Measurements from ENCODE around the gene XAB2. TPM values are rescaled to one million over a fixed set of nuclear protein-coding genes. Genes with fewer than 3 reads are reported as not detected.

XAB2 gene
- total and polyA plus RNA-seq, 4 experiments from 2014 or later, result 5.4 to 77.2 (median 42.6) TPM

DNA sequence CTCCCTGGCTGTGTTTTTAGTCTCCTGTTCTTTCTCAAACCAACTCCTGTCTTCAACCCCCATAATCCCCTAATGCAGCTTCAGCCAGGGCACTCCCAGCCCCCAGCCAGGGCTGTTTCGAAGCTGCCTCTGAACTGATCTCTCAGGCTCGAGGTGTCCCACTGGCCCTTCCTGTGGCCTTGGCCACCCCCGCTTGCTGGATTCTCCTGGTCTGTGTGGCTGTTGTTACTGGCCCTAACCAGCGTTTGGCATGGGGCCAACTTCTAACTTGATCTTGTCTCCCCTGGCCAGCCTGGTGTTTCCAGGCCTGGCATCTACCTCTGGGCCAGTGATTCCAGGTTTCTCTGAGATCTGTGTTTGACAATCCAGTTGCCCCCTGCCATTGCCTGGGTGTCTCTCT is 11.0 kb downstream of the XAB2 start:
- ChIA-PET POLR2A (ENCODE audit: partially characterized antibody) (interaction anchor here (1.2 kb wide), 1 partner anchor 11 kb away, joined by 6 read pairs; the partner anchor contains the start of genes PET100 and XAB2), CTCF (ENCODE audit: partially characterized antibody) (no interaction called here)
- Mint-ChIP-seq H3K9me3 (peaks cover 0 to 6% (median 0%) of the 10 kb centered on the region in 8 donors), H3K36me3 (peaks cover 30 to 44% of the 10 kb centered on the region in 2 donors), H3K4me3 (no peak overlapping the region), H3K27me3 (no peaks in the 10 kb centered on the region), H3K4me1 (peaks cover 0 to 4% (median 2%) of the 10 kb centered on the region in 4 donors), H3K27ac (peak overlapping the region in 4 of 7 donors; percentile 19 to 48 (median 32))
- Histone ChIP-seq H3K27ac (ENCODE audit: low read depth, low read length) (no peak overlapping the region), H3K36me3 (ENCODE audit: insufficient read depth, low read length) (peaks cover 31% of the 10 kb centered on the region), H3K4me3 (ENCODE audit: low read length in 2 of 2) (no peak overlapping the region), H3K27me3 (ENCODE audit: insufficient read depth, low read length) (no peaks in the 10 kb centered on the region), H3K9me3 (ENCODE audit: control insufficient read depth in 1 of 2, low read length in 2 of 2) (no peaks in the 10 kb centered on the region), H3K4me1 (ENCODE audit: insufficient read depth, low read length) (no peaks in the 10 kb centered on the region)
- peak in 1 of 5 donors; percentile 30 for DNase-seq
- intact Hi-C loops (cut with micrococcal nuclease), result no loop called here

DNA sequence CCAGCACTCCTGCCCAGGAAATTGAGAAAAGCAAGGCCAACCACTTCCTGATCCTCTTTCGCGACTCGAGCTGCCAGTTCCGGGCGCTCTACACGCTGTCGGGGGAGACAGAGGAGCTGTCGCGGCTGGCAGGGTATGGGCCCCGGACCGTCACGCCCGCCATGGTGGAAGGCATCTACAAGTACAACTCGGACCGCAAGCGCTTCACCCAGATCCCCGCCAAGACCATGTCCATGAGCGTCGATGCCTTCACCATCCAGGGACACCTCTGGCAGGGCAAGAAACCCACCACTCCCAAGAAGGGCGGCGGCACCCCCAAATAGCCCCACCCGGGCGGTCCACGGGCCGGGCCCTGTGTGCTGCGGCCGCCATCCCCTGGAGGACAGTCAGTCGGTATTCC is 11.6 kb downstream of the XAB2 start:
- Histone ChIP-seq H3K36me3 (ENCODE audit: insufficient read depth, low read length) (peaks cover 26% of the 10 kb centered on the region), H3K27ac (ENCODE audit: low read depth, low read length) (no peak overlapping the region), H3K9me3 (ENCODE audit: control insufficient read depth in 1 of 2, low read length in 2 of 2) (no peaks in the 10 kb centered on the region), H3K27me3 (ENCODE audit: insufficient read depth, low read length) (no peaks in the 10 kb centered on the region), H3K4me3 (ENCODE audit: low read length in 2 of 2) (no peak overlapping the region), H3K4me1 (ENCODE audit: insufficient read depth, low read length) (no peaks in the 10 kb centered on the region)
- H3K4me3 Mint-ChIP-seq, result no peak overlapping the region
- POLR2A ChIA-PET (ENCODE audit: partially characterized antibody), result interaction anchor here (1.2 kb wide), 1 partner anchor 12 kb away, joined by 6 read pairs; the partner anchor contains the start of genes PET100 and XAB2
- peaks cover 24 to 38% of the 10 kb centered on the region in 2 donors for H3K36me3 Mint-ChIP-seq
- DNase-seq, result no peak
- H3K9me3 Mint-ChIP-seq, result peaks cover 0 to 6% (median 0%) of the 10 kb centered on the region in 8 donors
- no peak overlapping the region for H3K27ac Mint-ChIP-seq
- intact Hi-C loops (cut with micrococcal nuclease), result no loop called here
- H3K27me3 Mint-ChIP-seq, result no peaks in the 10 kb centered on the region
- peaks cover 0 to 2% (median 0%) of the 10 kb centered on the region in 4 donors for H3K4me1 Mint-ChIP-seq
- CTCF ChIA-PET (ENCODE audit: partially characterized antibody), result no interaction called here

GRCh38 chr19:7617172-7617571 is 12.2 kb downstream of the XAB2 start:
- ChIA-PET CTCF (ENCODE audit: partially characterized antibody) (no interaction called here), POLR2A (ENCODE audit: partially characterized antibody) (no interaction called here)
- Histone ChIP-seq H3K4me3 (ENCODE audit: low read length in 2 of 2) (no peak overlapping the region), H3K9me3 (ENCODE audit: control insufficient read depth in 1 of 2, low read length in 2 of 2) (no peaks in the 10 kb centered on the region), H3K4me1 (ENCODE audit: insufficient read depth, low read length) (no peaks in the 10 kb centered on the region), H3K27me3 (ENCODE audit: insufficient read depth, low read length) (no peaks in the 10 kb centered on the region), H3K36me3 (ENCODE audit: insufficient read depth, low read length) (peaks cover 20% of the 10 kb centered on the region), H3K27ac (ENCODE audit: low read depth, low read length) (no peak overlapping the region)
- Mint-ChIP-seq H3K27ac (no peak overlapping the region), H3K4me3 (no peak overlapping the region), H3K27me3 (no peaks in the 10 kb centered on the region), H3K4me1 (peaks cover 0 to 2% (median 0%) of the 10 kb centered on the region in 4 donors), H3K9me3 (peaks cover 0 to 6% (median 0%) of the 10 kb centered on the region in 8 donors), H3K36me3 (peaks cover 22 to 35% of the 10 kb centered on the region in 2 donors)
- DNase-seq, result peak in 1 of 5 donors; percentile 1
- intact Hi-C loops (cut with micrococcal nuclease), result no loop called here

- H3K27ac Mint-ChIP-seq, result no peak overlapping the region
- Histone ChIP-seq H3K36me3 (ENCODE audit: insufficient read depth, low read length) (peaks cover 3% of the 10 kb centered on the region), H3K27me3 (ENCODE audit: insufficient read depth, low read length) (no peaks in the 10 kb centered on the region), H3K4me1 (ENCODE audit: insufficient read depth, low read length) (no peaks in the 10 kb centered on the region), H3K27ac (ENCODE audit: low read depth, low read length) (no peak overlapping the region), H3K4me3 (ENCODE audit: low read length in 2 of 2) (no peak overlapping the region), H3K9me3 (ENCODE audit: control insufficient read depth in 1 of 2, low read length in 2 of 2) (no peaks in the 10 kb centered on the region)
- ChIA-PET POLR2A (ENCODE audit: partially characterized antibody) (no interaction called here), CTCF (ENCODE audit: partially characterized antibody) (no interaction called here)
- H3K9me3 Mint-ChIP-seq, result peaks cover 0 to 2% (median 0%) of the 10 kb centered on the region in 8 donors
- DNase-seq, result peak in 1 of 5 donors; percentile 9
- peaks cover 14 to 16% of the 10 kb centered on the region in 2 donors for H3K36me3 Mint-ChIP-seq
- H3K4me1 Mint-ChIP-seq, result no peaks in the 10 kb centered on the region
- intact Hi-C loops (cut with micrococcal nuclease), result no loop called here
- no peaks in the 10 kb centered on the region for H3K27me3 Mint-ChIP-seq
- H3K4me3 Mint-ChIP-seq, result no peak overlapping the region
These were observed 14.2 kb downstream of the XAB2 start for GRCh38 chr19:7614859-7615741.

GRCh38 chr19:7612282-7613274 is 16.8 kb downstream of the XAB2 start:
- Histone ChIP-seq H3K4me1 (ENCODE audit: insufficient read depth, low read length) (no peaks in the 10 kb centered on the region), H3K4me3 (ENCODE audit: low read length in 2 of 2) (no peak overlapping the region), H3K36me3 (ENCODE audit: insufficient read depth, low read length) (no peaks in the 10 kb centered on the region), H3K9me3 (ENCODE audit: control insufficient read depth in 1 of 2, low read length in 2 of 2) (no peaks in the 10 kb centered on the region), H3K27me3 (ENCODE audit: insufficient read depth, low read length) (no peaks in the 10 kb centered on the region), H3K27ac (ENCODE audit: low read depth, low read length) (no peak overlapping the region)
- H3K4me1 Mint-ChIP-seq, result peaks cover 0 to 2% (median 0%) of the 10 kb centered on the region in 4 donors
- no peaks in the 10 kb centered on the region for H3K9me3 Mint-ChIP-seq
- H3K27ac Mint-ChIP-seq, result no peak overlapping the region
- H3K4me3 Mint-ChIP-seq, result no peak overlapping the region
- H3K36me3 Mint-ChIP-seq, result peaks cover 2 to 5% of the 10 kb centered on the region in 2 donors
- POLR2A ChIA-PET (ENCODE audit: partially characterized antibody), result no interaction called here
- no peaks in the 10 kb centered on the region for H3K27me3 Mint-ChIP-seq
- intact Hi-C loops (cut with micrococcal nuclease), result no loop called here
- no peak for DNase-seq
- CTCF ChIA-PET (ENCODE audit: partially characterized antibody), result no interaction called here

GRCh38 chr19:7611541-7612279 is 17.6 kb downstream of the XAB2 start:
- DNase-seq, result peak in 1 of 5 donors; percentile 39
- H3K9me3 Mint-ChIP-seq, result no peaks in the 10 kb centered on the region
- POLR2A ChIA-PET (ENCODE audit: partially characterized antibody), result no interaction called here
- no peaks in the 10 kb centered on the region for H3K9me3 ChIP-seq (ENCODE audit: control insufficient read depth in 1 of 2, low read length in 2 of 2)
- H3K27ac Mint-ChIP-seq, result no peak overlapping the region
- no peak overlapping the region for H3K4me3 Mint-ChIP-seq
- H3K4me3 ChIP-seq (ENCODE audit: low read length in 2 of 2), result no peak overlapping the region
- intact Hi-C loops (cut with micrococcal nuclease), result no loop called here
- H3K27me3 ChIP-seq (ENCODE audit: insufficient read depth, low read length), result no peaks in the 10 kb centered on the region
- H3K27ac ChIP-seq (ENCODE audit: low read depth, low read length), result no peak overlapping the region
- H3K27me3 Mint-ChIP-seq, result no peaks in the 10 kb centered on the region
- CTCF ChIA-PET (ENCODE audit: partially characterized antibody), result no interaction called here
- H3K36me3 ChIP-seq (ENCODE audit: insufficient read depth, low read length), result no peaks in the 10 kb centered on the region
- peaks cover 0 to 2% (median 0%) of the 10 kb centered on the region in 4 donors for H3K4me1 Mint-ChIP-seq
- no peaks in the 10 kb centered on the region for H3K36me3 Mint-ChIP-seq
- no peaks in the 10 kb centered on the region for H3K4me1 ChIP-seq (ENCODE audit: insufficient read depth, low read length)

Measured in CD4-positive, alpha-beta memory T cell (primary cell).